Transverse colon (tissue), 4 donors: ENCODE results near the gene ASGR1.

Experiments used
- POLR2A ChIP-seq: fragments of 450-650 bp; IDR thresholded peaks from one replicate; pipeline ENCODE4 v1.6.1; 2016; ENCODE audit warnings: antibody characterized with exemption, mild to moderate bottlenecking, moderate library complexity
- POLR2AphosphoS5 ChIP-seq, 3 donors: sonication (generic); formaldehyde crosslinking; IDR thresholded peaks; one replicate each; pipeline ENCODE4 v1.6.1; 2016; ENCODE audit warnings: antibody characterized with exemption in 3 of 3
- TF ChIP-seq, protein P1 (sequence below), 5 experiments: fragments of 200-600 bp in 3 of 5; fragments of 450-650 bp in 2 of 5; sonication (generic) in 3 of 5; IDR thresholded peaks; 1 replicate in 2 of 5; 2 replicates in 3 of 5; pipeline ENCODE4 v1.5.1; 2016 to 2017; ENCODE audit warnings: antibody characterized with exemption in 5 of 5, inconsistent platforms in 3 of 5, mild to moderate bottlenecking in 2 of 5, moderate library complexity in 1 of 5

DNA sequence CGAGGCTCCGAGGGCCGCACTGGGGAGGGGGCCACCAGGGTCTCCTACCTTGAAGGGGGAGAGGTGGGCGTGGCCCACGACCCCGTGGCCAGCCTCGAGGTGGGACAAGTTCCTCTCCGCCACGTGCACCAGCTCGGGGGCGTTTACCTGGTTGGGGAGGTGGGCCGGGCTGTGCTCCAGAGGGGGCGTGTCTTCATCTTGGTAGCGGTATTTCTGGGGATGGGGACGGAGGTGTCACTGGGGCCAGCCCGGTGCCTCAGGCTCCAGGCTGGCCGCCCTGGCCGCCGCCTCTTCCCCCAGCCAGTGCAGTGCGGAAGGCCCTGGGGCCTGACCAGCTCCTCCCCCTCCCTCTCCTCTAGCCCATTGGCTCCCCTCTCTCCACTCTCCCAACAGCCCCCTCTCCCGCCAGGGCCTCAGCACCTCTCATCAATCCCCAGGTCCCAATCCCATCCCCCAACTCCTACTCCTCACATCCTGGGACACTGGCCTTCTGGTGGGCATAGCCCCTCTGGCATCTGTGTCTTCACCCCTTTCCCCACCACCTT is 28.9 kb upstream of the ASGR1 start:
- TF ChIP-seq POLR2A = no peak
- TF ChIP-seq, protein P1, sequence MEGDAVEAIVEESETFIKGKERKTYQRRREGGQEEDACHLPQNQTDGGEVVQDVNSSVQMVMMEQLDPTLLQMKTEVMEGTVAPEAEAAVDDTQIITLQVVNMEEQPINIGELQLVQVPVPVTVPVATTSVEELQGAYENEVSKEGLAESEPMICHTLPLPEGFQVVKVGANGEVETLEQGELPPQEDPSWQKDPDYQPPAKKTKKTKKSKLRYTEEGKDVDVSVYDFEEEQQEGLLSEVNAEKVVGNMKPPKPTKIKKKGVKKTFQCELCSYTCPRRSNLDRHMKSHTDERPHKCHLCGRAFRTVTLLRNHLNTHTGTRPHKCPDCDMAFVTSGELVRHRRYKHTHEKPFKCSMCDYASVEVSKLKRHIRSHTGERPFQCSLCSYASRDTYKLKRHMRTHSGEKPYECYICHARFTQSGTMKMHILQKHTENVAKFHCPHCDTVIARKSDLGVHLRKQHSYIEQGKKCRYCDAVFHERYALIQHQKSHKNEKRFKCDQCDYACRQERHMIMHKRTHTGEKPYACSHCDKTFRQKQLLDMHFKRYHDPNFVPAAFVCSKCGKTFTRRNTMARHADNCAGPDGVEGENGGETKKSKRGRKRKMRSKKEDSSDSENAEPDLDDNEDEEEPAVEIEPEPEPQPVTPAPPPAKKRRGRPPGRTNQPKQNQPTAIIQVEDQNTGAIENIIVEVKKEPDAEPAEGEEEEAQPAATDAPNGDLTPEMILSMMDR (IDR thresholded peaks at IDR 0.05) = no peak
- TF ChIP-seq POLR2AphosphoS5 (IDR thresholded peaks at IDR 0.05) = no peak
